Endothelial cell of umbilical vein (primary cell): ENCODE measurements around the gene ZFAND6. TPM values are rescaled to one million over a fixed set of nuclear protein-coding genes. Genes with fewer than 3 reads are reported as not detected.

ENCODE experiments used
- BruUV-seq: library from RNA; stranded (reverse); fragments of 400-500 nt; replicated peaks from 2 replicates; lab custom pipeline; 2021; lab: Mats Ljungman, UMichigan
- CTCF ChIA-PET: fragments of 300-600, 350-600 bp; sonication (Branson Sonifier 250); formaldehyde crosslinking; loops from one replicate; lab custom pipeline; 2021; ENCODE audit warnings: antibody characterized with exemption, inconsistent platforms; lab: Charles Lee
- POLR2A ChIA-PET: fragments of 300-600, 350-600 bp; sonication (Branson Sonifier 250); formaldehyde crosslinking; loops from one replicate; lab custom pipeline; 2021; ENCODE audit warnings: antibody characterized with exemption, inconsistent platforms; lab: Charles Lee
- DNase-seq: peaks from one replicate; pipeline ENCODE4 v3.0.0-alpha.2; 2011; ENCODE audit warnings: low read depth, low spot score
- FAIRE-seq: peaks from 2 replicates; lab custom pipeline; 2011; peaks lifted over from hg19 to GRCh38; lab: Jason Lieb, UNC
- H2AFZ ChIP-seq: 2 replicates; pipeline ENCODE4 v1.6.0; 2012; ENCODE audit warnings: low read depth, low read length, control low read depth, inconsistent platforms
- H3K27ac ChIP-seq: 2 replicates; pipeline ENCODE4 v1.5.1; 2011; ENCODE audit warnings: low read depth, mild to moderate bottlenecking, control low read depth, low read length, moderate library complexity; ENCODE audit not compliant: insufficient read depth
- H3K27me3 ChIP-seq, 2 experiments: 2 replicates each; pipeline versions ENCODE4 v1.6.0 to v1.6.1; 2011; ENCODE audit warnings: low read length in 2 of 2, mixed read lengths in 1 of 2; ENCODE audit not compliant: control insufficient read depth in 2 of 2, insufficient read depth in 2 of 2
- H3K36me3 ChIP-seq, 2 experiments: 2 replicates in 1 of 2; 3 replicates in 1 of 2; pipeline ENCODE4 v1.5.1; 2011; ENCODE audit warnings: low read length in 2 of 2, mild to moderate bottlenecking in 1 of 2, moderate library complexity in 1 of 2; ENCODE audit not compliant: control insufficient read depth in 2 of 2, insufficient read depth in 2 of 2; ENCODE audit errors: extremely low read depth in 1 of 2
- H3K4me1 ChIP-seq: 3 replicates; pipeline ENCODE4 v1.5.1; 2011; ENCODE audit warnings: mild to moderate bottlenecking, low read length; ENCODE audit not compliant: control insufficient read depth, insufficient read depth; ENCODE audit errors: extremely low read depth
- H3K4me2 ChIP-seq: 2 replicates; pipeline ENCODE4 v1.6.1; 2011; ENCODE audit warnings: low read length, control low read depth, mixed read lengths; ENCODE audit not compliant: insufficient read depth
- H3K4me3 ChIP-seq, 3 experiments: fragments of 200-600 bp in 1 of 3; sonication (generic), shearing (Covaris generic) in 1 of 3; replicated peaks in 1 of 3; 2 replicates each; pipeline ENCODE4 v1.5.1; 2011 to 2016; ENCODE audit warnings: control low read depth in 3 of 3, low read length in 3 of 3, mild to moderate bottlenecking in 2 of 3, inconsistent platforms in 1 of 3, low read depth in 1 of 3, moderate library complexity in 1 of 3; ENCODE audit not compliant: insufficient read depth in 1 of 3
- H3K79me2 ChIP-seq: 2 replicates; pipeline ENCODE4 v1.6.0; 2012; ENCODE audit warnings: low read length, inconsistent platforms; ENCODE audit not compliant: control insufficient read depth, insufficient read depth
- H3K9ac ChIP-seq: replicated peaks from 2 replicates; pipeline ENCODE3; 2011; ENCODE audit warnings: low read length, control low read depth; ENCODE audit not compliant: insufficient read depth; ENCODE audit errors: extremely low read depth
- H3K9me1 ChIP-seq: replicated peaks from 3 replicates; pipeline ENCODE4 v1.6.0; 2011; ENCODE audit warnings: mild to moderate bottlenecking, low read length; ENCODE audit not compliant: control insufficient read depth, insufficient read depth; ENCODE audit errors: extremely low read depth
- H3K9me3 ChIP-seq: replicated peaks from 2 replicates; pipeline ENCODE4 v1.5.1; 2012; ENCODE audit warnings: low read length, inconsistent platforms; ENCODE audit not compliant: control insufficient read depth, insufficient read depth
- H4K20me1 ChIP-seq: replicated peaks from 2 replicates; pipeline ENCODE3; 2011; ENCODE audit warnings: mild to moderate bottlenecking, low read length; ENCODE audit not compliant: control insufficient read depth, insufficient read depth; ENCODE audit errors: extremely low read depth
- CTCF ChIP-seq, 2 donors: IDR thresholded peaks; 1 replicate in 1 of 2; 2 replicates in 1 of 2; pipeline ENCODE4 v1.5.1; 2011; ENCODE audit warnings: low read length in 2 of 2, mild to moderate bottlenecking in 2 of 2, moderate library complexity in 2 of 2, control low read depth in 1 of 2, inconsistent platforms in 1 of 2, low read depth in 1 of 2; ENCODE audit not compliant: insufficient read depth in 1 of 2; ENCODE audit errors: extremely low read depth in 1 of 2
- EZH2 ChIP-seq: IDR thresholded peaks from 2 replicates; pipeline ENCODE4 v1.6.1; 2012; ENCODE audit warnings: borderline replicate concordance, low read depth, mild to moderate bottlenecking, moderate library complexity, low read length, inconsistent platforms; ENCODE audit not compliant: severe bottlenecking
- FOS ChIP-seq: IDR thresholded peaks from 2 replicates; pipeline ENCODE4 v1.6.1; 2011; ENCODE audit warnings: mild to moderate bottlenecking, low read length, moderate library complexity, borderline replicate concordance; ENCODE audit not compliant: insufficient read depth
- GATA2 ChIP-seq: IDR thresholded peaks from 2 replicates; pipeline ENCODE4 v1.7.0; 2011; ENCODE audit warnings: low read depth, mild to moderate bottlenecking, moderate library complexity, mixed read lengths, low read length; ENCODE audit not compliant: insufficient read length, insufficient read depth
- JUN ChIP-seq: IDR thresholded peaks from 2 replicates; pipeline ENCODE4 v1.6.1; 2011; ENCODE audit warnings: borderline replicate concordance, low read depth; ENCODE audit not compliant: insufficient read length, insufficient read depth
- MAX ChIP-seq: IDR thresholded peaks from 2 replicates; pipeline ENCODE4 v1.6.1; 2011; ENCODE audit not compliant: insufficient read depth, insufficient read length
- MYC ChIP-seq: IDR thresholded peaks from one replicate; pipeline ENCODE4 v1.6.1; 2011; ENCODE audit warnings: mild to moderate bottlenecking, low read depth, low read length
- POLR2A ChIP-seq: IDR thresholded peaks from 2 replicates; pipeline ENCODE4 v1.6.1; 2012; ENCODE audit warnings: low read depth, mild to moderate bottlenecking, control low read depth, low read length
- POLR2AphosphoS5 ChIP-seq: IDR thresholded peaks from 2 replicates; pipeline ENCODE4 v1.6.1; 2012; ENCODE audit warnings: low read depth, mild to moderate bottlenecking, control low read depth, low read length, moderate library complexity; ENCODE audit not compliant: insufficient read depth
- dilution Hi-C: fragments of 300-500 bp; cut with MboI; formaldehyde crosslinking; loops from one replicate; pipeline ENCODE4 v1.15.0; 2019; ENCODE audit warnings: low sequenced_read_pairs; ENCODE audit not compliant: extremely low pct_ligation_motif_present
- intact Hi-C: fragments of 100-400 bp; cut with micrococcal nuclease; formaldehyde crosslinking; loops from one replicate; pipeline ENCODE4 v1.10.0; 2022
- polyA plus RNA-seq, 4 experiments: library from polyadenylated mRNA; depleted of rRNA in 3 of 4; stranded (reverse) in 3 of 4; unstranded in 1 of 4; fragments of >200 nt; gene quantifications; 2 replicates each; pipeline versions ENCODE4 v1.2.1 to v1.2.3, GENCODE V29; 2011 to 2012; ENCODE audit warnings: missing spikeins in 1 of 4
- total RNA-seq: library from RNA; stranded (reverse); gene quantifications from 2 replicates; pipeline ENCODE4 v1.2.3, GENCODE V29; 2021

ZFAND6 gene
- total and polyA plus RNA-seq, 2 donors (not counting 3 experiments of a cell fraction or from before 2014, with no cell fraction given): 50.3 to 97.9 TPM

DNA sequence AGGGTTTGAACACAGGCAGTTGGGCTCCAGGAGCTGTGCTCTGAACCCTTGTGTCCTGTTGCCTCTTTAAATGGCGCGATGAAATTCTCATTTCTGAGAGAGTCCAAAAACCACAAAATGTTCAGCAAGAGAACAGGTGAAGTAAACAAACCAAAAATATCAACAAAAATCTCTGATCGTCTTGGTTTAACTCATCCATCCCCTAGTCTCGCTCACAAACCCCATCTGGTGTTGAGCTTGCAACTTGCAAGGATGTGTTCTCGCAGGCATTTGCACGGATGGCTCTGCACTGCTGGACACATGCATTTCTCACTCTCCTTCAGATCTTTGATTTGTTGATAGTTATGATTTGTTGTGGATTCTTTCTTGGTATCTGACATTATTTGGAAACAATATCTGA lies 124.4 kb downstream of the ZFAND6 start:
- no peak overlapping the region for H3K27ac ChIP-seq
- H3K9me3 ChIP-seq: no peaks in the 10 kb centered on the region
- H3K79me2 ChIP-seq: no peaks in the 10 kb centered on the region
- FAIRE-seq (no peak), DNase-seq (no peak)
- dilution Hi-C loops (no loop called here), intact Hi-C loops (loop anchor here (1.0 kb wide), 1 partner anchor 31 kb away; no protein-coding TSS in a partner anchor)
- no TSS peak for BruUV-seq
- no peak overlapping the region for H3K4me2 ChIP-seq
- no peak overlapping the region for H3K9ac ChIP-seq
- no peaks in the 10 kb centered on the region for H3K36me3 ChIP-seq
- no peak overlapping the region for H3K4me3 ChIP-seq
- H3K9me1 ChIP-seq: no peaks in the 10 kb centered on the region
- POLR2A ChIA-PET: no interaction called here
- CTCF ChIA-PET: interaction anchor here (0.6 to 1.5 kb wide), 4 partner anchors 11 to 844 kb away, joined by 3 to 5 read pairs (median 4); partner anchors contain the start of gene FAH
- H2AFZ ChIP-seq: no peak overlapping the region
- H3K4me1 ChIP-seq: peaks cover 30% of the 10 kb centered on the region
- TF ChIP-seq MAX (no peak), JUN (no peak), CTCF (IDR thresholded peaks at IDR 0.05; ENCODE audit: extremely low read depth in 1 of 2, insufficient read depth in 1 of 2, low read depth in 1 of 2, low read length in 2 of 2) (no peak), GATA2 (no peak), EZH2 (no peak), FOS (no peak), POLR2A (no peak), POLR2AphosphoS5 (no peak), MYC (no peak)
- H4K20me1 ChIP-seq: no peaks in the 10 kb centered on the region
- no peaks in the 10 kb centered on the region for H3K27me3 ChIP-seq
